Measurements from ENCODE around the gene SLC26A6.

SLC26A6 gene

GRCh38 chr3:48680811-48681540 is 45.7 kb upstream of the SLC26A6 start:
- no peak for DNase-seq (ENCODE audit: low read depth)
- H3K4me3 ChIP-seq (ENCODE audit: low read length) = no peak overlapping the region
- no peak for TF ChIP-seq CTCF (conservative IDR thresholded peaks at IDR 0.05; ENCODE audit: low read length)

- no peak for DNase-seq (ENCODE audit: low read depth)
- H3K4me3 ChIP-seq (ENCODE audit: low read length) = no peak overlapping the region
- no peak for TF ChIP-seq CTCF (conservative IDR thresholded peaks at IDR 0.05; ENCODE audit: low read length)
Observed at GRCh38 chr3:48679411-48680391, 44.4 kb upstream of the SLC26A6 start.

- no peak for TF ChIP-seq CTCF (conservative IDR thresholded peaks at IDR 0.05; ENCODE audit: low read length)
- H3K4me3 ChIP-seq (ENCODE audit: low read length) = no peak overlapping the region
Observed at GRCh38 chr3:48678566-48679380, 43.5 kb upstream of the SLC26A6 start.

GRCh38 chr3:48678056-48678455 is 42.8 kb upstream of the SLC26A6 start:
- DNase-seq (ENCODE audit: low read depth) = peak; percentile 48
- TF ChIP-seq CTCF (conservative IDR thresholded peaks at IDR 0.05; ENCODE audit: low read length) = no peak
- H3K4me3 ChIP-seq (ENCODE audit: low read length) = no peak overlapping the region

More at GRCh38 chr3:48678566-48679380, 43.5 kb upstream of the SLC26A6 start:
- DNase-seq (ENCODE audit: low read depth) = no peak

GRCh38 chr3:48674505-48674904 is 39.2 kb upstream of the SLC26A6 start:
- TF ChIP-seq CTCF (conservative IDR thresholded peaks at IDR 0.05; ENCODE audit: low read length) = no peak
- DNase-seq (ENCODE audit: low read depth) = no peak

GRCh38 chr3:48672522-48672921 is 37.3 kb upstream of the SLC26A6 start:
- DNase-seq (ENCODE audit: low read depth) = no peak
- no peak for TF ChIP-seq CTCF (conservative IDR thresholded peaks at IDR 0.05; ENCODE audit: low read length)
- H3K4me3 ChIP-seq (ENCODE audit: low read length) = no peak overlapping the region

More at GRCh38 chr3:48674505-48674904, 39.2 kb upstream of the SLC26A6 start:
- no peak overlapping the region for H3K4me3 ChIP-seq (ENCODE audit: low read length)

All from AG10803 (cell line).